NCI-H345 (cell line): ENCODE results near the gene DHTKD1.
"Not testable (repeated sequence)": the region's sequence is repeated elsewhere in the genome, so short reads cannot be mapped to it uniquely, and the experiment has no call there.

ENCODE experiments used
- DNase-seq: peaks from one replicate; lab custom pipeline; 2025; lab: John Stamatoyannopoulos, UW

The DHTKD1 gene

DNA sequence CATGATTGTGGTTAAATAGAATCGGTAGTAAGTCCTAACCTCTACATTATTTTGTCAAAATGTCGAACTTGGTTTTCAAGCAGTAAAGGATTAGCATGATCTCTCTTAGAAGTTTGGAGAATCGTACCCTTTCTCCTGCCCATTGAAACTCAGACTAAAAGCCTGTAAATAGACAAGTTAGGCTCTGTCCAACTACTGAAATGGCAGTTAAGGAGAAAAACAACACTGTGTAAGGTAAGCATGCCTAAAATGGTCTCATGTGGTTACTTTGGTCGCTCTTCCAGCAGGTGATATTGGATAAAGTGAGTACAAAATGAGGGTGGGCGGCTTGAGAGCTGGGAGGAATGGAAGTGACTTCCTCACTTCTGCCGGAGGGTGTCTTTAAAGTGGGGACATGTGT lies 85.8 kb downstream of the DHTKD1 start:
- no peak for DNase-seq

DNA sequence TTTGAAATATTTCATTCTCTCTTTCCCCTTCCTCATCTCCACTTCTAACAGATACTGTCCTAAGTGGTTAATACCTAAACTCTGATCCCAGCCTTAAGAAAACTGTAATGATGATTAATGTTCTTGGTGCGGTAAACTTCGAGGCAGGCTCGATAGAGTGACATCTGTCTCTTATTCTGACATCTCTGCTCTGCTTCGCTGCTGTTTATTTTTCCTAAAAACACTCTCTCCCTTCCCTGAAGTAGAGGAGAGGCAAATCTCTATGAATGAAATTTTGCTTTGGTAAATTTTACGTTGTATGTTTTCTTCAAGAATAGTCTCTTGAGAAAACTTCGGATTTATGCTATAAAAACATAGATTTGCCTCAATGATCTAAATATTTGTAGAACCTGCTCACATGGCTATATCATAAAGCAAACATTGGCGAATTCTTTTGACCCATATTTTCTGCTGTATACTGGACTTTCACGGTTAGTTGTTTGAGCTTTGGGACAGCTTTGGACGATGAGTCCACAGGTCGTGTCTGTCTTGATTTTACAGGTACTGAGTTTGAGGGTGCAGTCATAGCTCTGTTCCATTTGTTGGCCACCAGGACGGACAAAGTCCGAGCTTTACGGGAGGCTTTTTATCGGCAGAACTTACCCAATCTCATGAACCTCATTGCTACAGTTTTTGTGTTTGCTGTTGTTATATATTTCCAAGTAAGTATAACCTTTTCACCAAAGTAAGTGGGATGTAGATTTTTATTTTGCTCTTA lies 87.8 kb downstream of the DHTKD1 start:
- no peak for DNase-seq

DNA sequence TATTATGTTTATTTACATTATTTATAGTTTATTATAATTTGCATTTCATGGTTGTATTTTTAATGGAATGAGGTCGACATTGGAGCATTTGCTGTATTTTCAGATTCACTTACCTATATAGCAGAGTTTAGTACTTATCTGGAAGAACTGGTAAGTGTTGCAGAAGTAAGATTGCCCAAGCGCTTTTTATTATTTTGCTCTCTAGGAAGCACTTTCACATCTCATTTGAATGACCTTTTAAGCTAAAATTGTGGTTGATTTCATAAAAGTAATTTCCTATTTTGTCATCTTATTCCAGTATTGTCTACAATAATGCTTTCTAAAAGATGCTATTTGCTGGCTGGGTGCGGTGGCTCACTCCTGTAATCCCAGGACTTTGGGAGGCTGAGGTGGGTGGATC lies 89.4 kb downstream of the DHTKD1 start:
- no peak for DNase-seq

DNA sequence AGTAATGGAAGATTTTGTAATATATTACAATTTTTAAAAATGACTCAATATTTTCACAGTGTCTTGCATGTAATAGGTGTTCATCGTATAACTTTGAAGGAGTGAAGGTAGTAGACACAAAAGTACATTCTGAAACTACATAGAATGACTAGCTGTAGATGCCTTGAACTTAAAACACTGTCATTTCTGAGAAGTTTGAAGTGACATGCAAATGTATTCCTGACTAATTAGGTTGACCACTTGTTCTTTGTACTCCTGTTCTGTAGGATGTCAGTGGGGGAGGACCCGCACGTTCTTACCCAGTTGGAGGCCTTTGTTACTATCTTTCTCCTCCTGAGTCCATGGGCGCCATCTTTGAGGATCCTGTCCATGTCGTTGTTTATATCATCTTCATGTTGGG lies 91.9 kb downstream of the DHTKD1 start:
- no peak for DNase-seq

DNA sequence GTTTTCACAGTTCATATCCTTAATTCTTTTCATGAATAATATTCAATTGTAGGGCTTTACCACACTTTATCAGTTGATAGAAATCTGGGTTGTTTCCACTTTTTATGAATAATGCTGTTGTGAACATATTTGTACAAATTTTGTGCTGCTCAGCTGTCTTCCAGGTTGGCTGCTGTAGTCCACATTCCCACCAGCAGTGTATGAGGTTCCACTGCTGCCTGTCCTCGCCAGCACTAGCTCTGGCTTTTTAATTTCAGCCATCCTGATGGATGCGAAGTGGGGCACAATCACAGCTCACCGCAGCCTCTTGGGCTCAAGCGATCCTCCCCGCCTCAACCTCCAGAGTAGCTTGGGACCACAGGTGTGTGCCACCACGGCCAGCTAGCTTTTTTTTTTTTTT lies 94.2 kb downstream of the DHTKD1 start:
- no peak for DNase-seq

DNA sequence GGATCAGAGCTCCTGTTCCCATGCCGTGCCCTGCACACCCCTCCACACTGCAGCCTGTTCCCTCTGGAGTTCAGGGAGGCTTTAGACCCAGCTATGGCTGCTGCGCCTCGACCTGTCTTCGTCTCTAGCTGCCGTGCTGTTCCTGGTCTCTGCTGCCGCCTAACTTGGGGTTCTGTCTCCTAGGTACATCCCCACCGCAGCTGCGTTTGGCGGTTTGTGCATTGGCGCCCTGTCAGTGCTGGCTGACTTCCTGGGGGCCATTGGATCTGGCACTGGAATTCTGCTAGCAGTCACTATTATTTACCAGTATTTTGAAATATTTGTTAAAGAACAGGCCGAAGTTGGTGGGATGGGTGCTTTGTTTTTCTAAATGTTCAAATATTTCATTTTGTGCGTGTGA lies 95.3 kb downstream of the DHTKD1 start:
- no peak for DNase-seq

DNA sequence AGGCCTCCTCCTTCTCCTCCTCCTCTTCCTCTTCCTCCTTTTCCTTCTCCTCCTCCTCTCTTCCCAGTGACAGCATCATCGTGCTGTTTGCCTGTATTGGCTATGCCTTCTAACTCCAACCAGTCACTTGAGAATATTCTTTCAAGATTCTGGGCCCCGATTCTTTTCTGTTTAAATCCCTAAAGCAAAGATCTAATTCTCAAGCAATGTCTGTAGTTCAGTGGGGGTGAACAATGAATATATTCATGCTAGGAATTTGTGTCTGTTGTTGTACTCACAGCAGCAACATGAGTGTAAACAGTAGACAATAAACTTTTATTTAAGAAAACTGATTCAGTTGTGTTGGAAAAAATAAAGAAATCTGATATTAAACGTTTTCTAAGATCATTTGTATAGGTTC lies 96.3 kb downstream of the DHTKD1 start:
- DNase-seq: no peak

DNA sequence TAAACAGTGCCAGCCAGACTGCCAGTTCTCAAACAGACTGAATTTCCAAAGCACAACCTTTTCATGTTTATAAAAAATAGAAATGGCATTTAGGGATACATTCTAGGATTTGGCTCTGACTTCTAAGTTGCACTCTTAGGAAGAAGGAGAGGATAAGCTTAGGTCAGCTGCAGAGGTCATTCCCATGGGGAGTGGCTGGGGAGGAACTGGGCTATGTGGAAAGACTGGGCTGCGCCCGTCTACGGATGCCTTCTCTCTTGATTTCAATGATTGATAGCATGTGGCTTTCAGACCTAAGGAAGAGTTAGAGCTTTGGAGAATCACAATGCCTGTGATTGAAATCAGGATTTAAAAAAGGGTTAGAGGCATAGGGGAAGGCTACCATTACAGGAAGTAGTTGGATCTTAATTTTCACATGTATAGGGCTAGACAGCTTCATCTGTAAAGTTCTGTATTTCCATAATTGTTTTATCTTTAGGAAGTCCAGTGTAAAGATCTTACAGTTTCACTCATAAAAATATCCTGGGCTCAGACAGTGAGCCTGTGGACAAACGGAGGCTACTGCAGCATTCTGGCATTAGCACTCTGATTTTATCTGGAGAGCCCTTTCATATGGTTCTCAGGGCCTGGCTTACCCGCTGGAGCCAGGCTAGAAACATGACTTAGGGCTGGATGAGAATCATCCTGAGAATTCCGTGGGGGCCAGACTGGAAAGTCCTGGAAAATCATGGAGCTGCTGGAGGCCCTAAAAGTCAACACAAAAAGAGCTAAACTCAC lies 97.4 kb downstream of the DHTKD1 start:
- DNase-seq: no peak

DNA sequence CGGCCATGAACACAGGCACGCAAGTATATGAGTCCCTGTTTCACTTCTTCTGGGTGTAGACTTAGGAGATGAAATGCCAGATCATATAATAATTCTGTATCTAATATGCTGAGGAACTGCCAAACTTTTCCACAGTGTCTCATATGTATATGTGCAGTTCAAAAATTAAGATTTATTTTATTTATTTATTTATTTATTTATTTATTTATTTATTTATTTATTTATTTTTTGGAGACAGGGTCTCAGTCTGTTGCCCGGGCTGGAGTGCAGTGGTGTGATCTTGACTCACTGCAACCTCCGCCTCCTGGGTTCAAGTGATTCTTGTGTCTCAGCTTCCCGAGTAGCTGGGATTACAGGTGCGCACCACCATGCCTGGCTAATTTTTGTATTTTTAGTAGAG lies 102.8 kb downstream of the DHTKD1 start:
- DNase-seq: not testable (repeated sequence)
